ENCODE measurements around the gene ENPP4. TPM values are rescaled to one million over a fixed set of nuclear protein-coding genes. Genes with fewer than 3 reads are reported as not detected.

Gene ENPP4
- total RNA-seq, 1 donor: 0.99 TPM

- H3K4me3 ChIP-seq (ENCODE audit: low read depth, low read length): no peak overlapping the region
- no peak for DNase-seq (ENCODE audit: low read depth)
- no peak for TF ChIP-seq CTCF (IDR thresholded peaks at IDR 0.05; ENCODE audit: insufficient read depth, low read length)
These were observed 45.1 kb downstream of the ENPP4 start for GRCh38 chr6:46174904-46175303.

GRCh38 chr6:46175446-46175845, 45.7 kb downstream of the ENPP4 start:
- DNase-seq (ENCODE audit: low read depth): no peak
- H3K4me3 ChIP-seq (ENCODE audit: low read depth, low read length): no peak overlapping the region
- TF ChIP-seq CTCF (IDR thresholded peaks at IDR 0.05; ENCODE audit: insufficient read depth, low read length): no peak

GRCh38 chr6:46175976-46176375, 46.2 kb downstream of the ENPP4 start:
- no peak overlapping the region for H3K4me3 ChIP-seq (ENCODE audit: low read depth, low read length)
- no peak for TF ChIP-seq CTCF (IDR thresholded peaks at IDR 0.05; ENCODE audit: insufficient read depth, low read length)
- DNase-seq (ENCODE audit: low read depth): no peak

GRCh38 chr6:46184114-46184513, 54.3 kb downstream of the ENPP4 start:
- no peak overlapping the region for H3K4me3 ChIP-seq (ENCODE audit: low read depth, low read length)
- DNase-seq (ENCODE audit: low read depth): peak; percentile 96
- TF ChIP-seq CTCF (IDR thresholded peaks at IDR 0.05; ENCODE audit: insufficient read depth, low read length): peak; percentile 24

GRCh38 chr6:46186583-46186982, 56.8 kb downstream of the ENPP4 start:
- TF ChIP-seq CTCF (IDR thresholded peaks at IDR 0.05; ENCODE audit: insufficient read depth, low read length): no peak
- peak; percentile 6 for DNase-seq (ENCODE audit: low read depth)
- H3K4me3 ChIP-seq (ENCODE audit: low read depth, low read length): no peak overlapping the region

GRCh38 chr6:46189726-46190125, 59.9 kb downstream of the ENPP4 start:
- DNase-seq (ENCODE audit: low read depth): no peak
- H3K4me3 ChIP-seq (ENCODE audit: low read depth, low read length): no peak overlapping the region
- TF ChIP-seq CTCF (IDR thresholded peaks at IDR 0.05; ENCODE audit: insufficient read depth, low read length): no peak

GRCh38 chr6:46190889-46191288, 61.1 kb downstream of the ENPP4 start:
- DNase-seq (ENCODE audit: low read depth): no peak
- no peak for TF ChIP-seq CTCF (IDR thresholded peaks at IDR 0.05; ENCODE audit: insufficient read depth, low read length)
- H3K4me3 ChIP-seq (ENCODE audit: low read depth, low read length): no peak overlapping the region

Measured in fibroblast of the aortic adventitia (primary cell).